ENCODE results near the gene IGFBP1. TPM values are rescaled to one million over a fixed set of nuclear protein-coding genes. Genes with fewer than 3 reads are reported as not detected.

The IGFBP1 gene
- polyA plus RNA-seq, 2 of the 4 experiments (the other 2 are of a cell fraction), result 4.4 to 8.4 TPM

- TF ChIP-seq HMGXB4 (CRISPR knock-in tag; IDR thresholded peaks at IDR 0.05; ENCODE audit: borderline replicate concordance), result no peak
- no peak overlapping the region for H3K4me3 ChIP-seq
- ATAC-seq (no peak), DNase-seq (ENCODE audit: low read depth in 1 of 2, low spot score in 1 of 2) (no peak), FAIRE-seq (no peak)
- ChIA-PET CTCF (interaction anchor here (0.6 to 11.7 kb wide), 62 partner anchors 9 to 1332 kb away, joined by 3 to 285 read pairs (median 7); partner anchors contain the start of gene IGFBP1), POLR2A (no interaction called here)
- WGBS (ENCODE audit: missing lambda C conversion rate), result 76% methylated on average over 6 of the region's 6 CpGs
- H3K27ac ChIP-seq, result peak overlapping the region; percentile 71 to 92
- H3K4me2 ChIP-seq, result peak overlapping the region; percentile 72
- peaks cover 2% of the 10 kb centered on the region; the same call in 1 of the 3 replicates for H3K9me3 ChIP-seq
- H3K4me1 ChIP-seq, result peaks cover 44% of the 10 kb centered on the region
These were observed 35.5 kb downstream of the IGFBP1 start for GRCh38 chr7:45923818-45924217.

GRCh38 chr7:45924283-45924682 lies 36.0 kb downstream of the IGFBP1 start:
- DNase-seq (ENCODE audit: low read depth in 1 of 2, low spot score in 1 of 2) (peak; percentile 67 to 78), ATAC-seq (peak; percentile 31 to 66; a peak in 4 of 6 replicates), FAIRE-seq (no peak)
- H3K4me2 ChIP-seq, result peak overlapping the region; percentile 72
- H3K4me3 ChIP-seq, result no peak overlapping the region
- ChIA-PET CTCF (interaction anchor here (1.0 to 11.7 kb wide), 32 partner anchors 10 to 1329 kb away, joined by 3 to 285 read pairs (median 11); partner anchors contain the start of gene IGFBP1), POLR2A (no interaction called here)
- H3K27ac ChIP-seq, result peak overlapping the region; percentile 71 to 92
- H3K9me3 ChIP-seq, result peaks cover 2% of the 10 kb centered on the region; the same call in 2 of the 3 replicates
- H3K4me1 ChIP-seq, result peaks cover 39% of the 10 kb centered on the region
- 21% methylated on average over 5 of the region's 5 CpGs for WGBS (ENCODE audit: missing lambda C conversion rate)
- peak; percentile 77; the same call in 1 of the 2 replicates for TF ChIP-seq GATA3 (IDR thresholded peaks at IDR 0.05; ENCODE audit: borderline replicate concordance)
- TF ChIP-seq POLR2AphosphoS2 (conservative IDR thresholded peaks at IDR 0.05; ENCODE audit: low read length), result no peak
- no peak for TF ChIP-seq RARB (CRISPR knock-in tag; IDR thresholded peaks at IDR 0.05)
- no peak for TF ChIP-seq MAZ (IDR thresholded peaks at IDR 0.05; ENCODE audit: borderline replicate concordance, low read depth, low read length)
- TF ChIP-seq JUNB (IDR thresholded peaks at IDR 0.05), result peak; percentile 61
- TF ChIP-seq RNF2 (IDR thresholded peaks at IDR 0.05; ENCODE audit: borderline replicate concordance, low read depth), result no peak
- peak; percentile 82 for TF ChIP-seq MAX (IDR thresholded peaks at IDR 0.05)
- TF ChIP-seq CBX8 (IDR thresholded peaks at IDR 0.05), result no peak
- TF ChIP-seq REST (IDR thresholded peaks at IDR 0.05), result no peak
- no peak for TF ChIP-seq PHF8 (IDR thresholded peaks at IDR 0.05; ENCODE audit: borderline replicate concordance, low read depth)
- peak; percentile 70 for TF ChIP-seq FOSL2 (IDR thresholded peaks at IDR 0.05)
- TF ChIP-seq FOSL2 (CRISPR knock-in tag; IDR thresholded peaks at IDR 0.05), result peak; percentile 89
- TF ChIP-seq SMC3 (IDR thresholded peaks at IDR 0.05), result peak; percentile 61; the same call in 2 of the 3 replicates
- TF ChIP-seq ZFP36 (IDR thresholded peaks at IDR 0.05; ENCODE audit: borderline replicate concordance, partially characterized antibody), result peak; percentile 23
- TF ChIP-seq CEBPB (IDR thresholded peaks at IDR 0.05), result peak in 1 of 2 experiments; percentile 52; a peak in 2 of 4 replicates
- no peak for TF ChIP-seq HES2 (IDR thresholded peaks at IDR 0.05)
- TF ChIP-seq HMGXB4 (CRISPR knock-in tag; IDR thresholded peaks at IDR 0.05; ENCODE audit: borderline replicate concordance), result no peak
- peak; percentile 42; the same call in 1 of the 2 replicates for TF ChIP-seq ATOH8 (CRISPR knock-in tag; IDR thresholded peaks at IDR 0.05; ENCODE audit: low read depth)
- TF ChIP-seq NR3C1 (IDR thresholded peaks at IDR 0.05), result no peak
- no peak for TF ChIP-seq RCOR1 (IDR thresholded peaks at IDR 0.05; ENCODE audit: low read depth, low read length)
- peak; percentile 71 for TF ChIP-seq MAFK (IDR thresholded peaks at IDR 0.05; ENCODE audit: partially characterized antibody)
- peak in 1 of 2 experiments; percentile 50; a peak in 1 of 5 replicates for TF ChIP-seq EP300 (IDR thresholded peaks at IDR 0.05)
- TF ChIP-seq ESRRA (IDR thresholded peaks at IDR 0.05; ENCODE audit: borderline replicate concordance, low read length), result no peak
- no peak for TF ChIP-seq HOXB13 (CRISPR knock-in tag; IDR thresholded peaks at IDR 0.05; ENCODE audit: low read depth)
- no peak for TF ChIP-seq EHMT2 (IDR thresholded peaks at IDR 0.05; ENCODE audit: low read depth)
- TF ChIP-seq ZSCAN20 (CRISPR knock-in tag; IDR thresholded peaks at IDR 0.05), result no peak
- TF ChIP-seq HEYL (CRISPR knock-in tag; IDR thresholded peaks at IDR 0.05), result no peak
- peak; percentile 46 to 60 for TF ChIP-seq RAD21 (conservative IDR thresholded peaks at IDR 0.05 in 1 of 2, IDR thresholded peaks at IDR 0.05 in 1 of 2)
- 0 out of 2 replicates have a peak, but pooled peaks have one; percentile 62 for TF ChIP-seq MYC (IDR thresholded peaks at IDR 0.05; ENCODE audit: borderline replicate concordance, low read length)
